Lower leg skin (tissue), 4 donors: Measurements from ENCODE around the gene OSGIN1. TPM values are rescaled to one million over a fixed set of nuclear protein-coding genes. Genes with fewer than 3 reads are reported as not detected.

Experiments used
- DNase-seq, 2 donors: peaks; one replicate each; pipeline ENCODE4 v3.0.0-alpha.2; 2019; ENCODE audit warnings: low spot score in 2 of 2
- H3K4me3 ChIP-seq: fragments of 200-600 bp; sonication (generic); 2 replicates; pipeline ENCODE4 v1.5.1; 2017; ENCODE audit warnings: mild to moderate bottlenecking, low read depth; ENCODE audit not compliant: poor library complexity, severe bottlenecking
- CTCF ChIP-seq, 3 donors: fragments of 450-650 bp; IDR thresholded peaks; one replicate each; pipeline ENCODE4 v1.5.1; 2016; ENCODE audit warnings: antibody characterized with exemption in 3 of 3, mild to moderate bottlenecking in 3 of 3, moderate library complexity in 2 of 3
- POLR2A ChIP-seq, 2 donors: fragments of 450-650 bp; IDR thresholded peaks; one replicate each; pipeline ENCODE4 v1.6.1; 2016 to 2017; ENCODE audit warnings: antibody characterized with exemption in 2 of 2, mild to moderate bottlenecking in 1 of 2, moderate library complexity in 1 of 2
- WGBS, 2 donors: methylation state at CpG; one replicate each; pipeline ENCODE4 v1.1.5; 2018; 5-methylcytosine and 5-hydroxymethylcytosine counted together
- intact Hi-C: fragments of 100-400 bp; cut with DNase I; formaldehyde crosslinking; loops from one replicate; pipeline ENCODE4 v1.15.0; 2023; ENCODE audit warnings: low total_unique reads
- total RNA-seq, 4 donors: library from RNA; depleted of rRNA; stranded (reverse); fragments of >200 nt; gene quantifications; one replicate each; pipeline ENCODE4 v1.1.0, GENCODE V29; 2016

The OSGIN1 gene
- total RNA-seq, 4 donors from 2014 or later = 1.1 to 3.2 (median 2.4) TPM

- no peak overlapping the region for H3K4me3 ChIP-seq
- TF ChIP-seq POLR2A (IDR thresholded peaks at IDR 0.05) (no peak), CTCF (IDR thresholded peaks at IDR 0.05) (no peak)
- intact Hi-C loops = no loop called here
- DNase-seq = no peak
- 92 to 93% methylated on average over 21 to 22 of the region's 22 CpGs for whole genome bisulfite sequencing, 2 donors
Measured at GRCh38 chr16:83915081-83915480, 38.0 kb upstream of the OSGIN1 start.

GRCh38 chr16:83915491-83915890 is 37.5 kb upstream of the OSGIN1 start:
- intact Hi-C loops = no loop called here
- TF ChIP-seq CTCF (IDR thresholded peaks at IDR 0.05) (no peak), POLR2A (IDR thresholded peaks at IDR 0.05) (no peak)
- no peak for DNase-seq
- H3K4me3 ChIP-seq = no peak overlapping the region
- WGBS, 2 donors = 90 to 92% methylated on average over 14 of the region's 14 CpGs

GRCh38 chr16:83917152-83918120 is 35.6 kb upstream of the OSGIN1 start:
- H3K4me3 ChIP-seq = no peak overlapping the region
- 95 to 97% methylated on average over 49 to 51 of the region's 51 CpGs for WGBS, 2 donors
- intact Hi-C loops = no loop called here
- no peak for DNase-seq
- TF ChIP-seq CTCF (IDR thresholded peaks at IDR 0.05) (no peak), POLR2A (IDR thresholded peaks at IDR 0.05) (no peak)

GRCh38 chr16:83920894-83921491 is 32.0 kb upstream of the OSGIN1 start:
- 94 to 96% methylated on average over 2 of the region's 2 CpGs for WGBS, 2 donors
- TF ChIP-seq CTCF (IDR thresholded peaks at IDR 0.05) (no peak), POLR2A (IDR thresholded peaks at IDR 0.05) (no peak)
- no peak overlapping the region for H3K4me3 ChIP-seq
- no peak for DNase-seq
- intact Hi-C loops = no loop called here

- WGBS, 2 donors = 88 to 89% methylated on average over 31 of the region's 31 CpGs
- TF ChIP-seq POLR2A (IDR thresholded peaks at IDR 0.05) (no peak), CTCF (IDR thresholded peaks at IDR 0.05) (no peak)
- H3K4me3 ChIP-seq = no peak overlapping the region
- DNase-seq = no peak
- intact Hi-C loops = no loop called here
Measured at GRCh38 chr16:83923581-83924365, 29.3 kb upstream of the OSGIN1 start.
